SU-DHL-6 (cell line): ENCODE measurements around the gene USO1.

Experiments
- CTCF ChIP-seq: fragments of 200-600 bp; sonication (generic); IDR thresholded peaks from one replicate; pipeline ENCODE4 v1.5.1; 2017; ENCODE audit warnings: antibody characterized with exemption, mild to moderate bottlenecking, low read length, moderate library complexity; ENCODE audit not compliant: insufficient read depth, poor library complexity, severe bottlenecking
- EZH2phosphoT487 ChIP-seq: fragments of 200-600 bp; sonication (generic), shearing (Covaris generic); conservative IDR thresholded peaks from 2 replicates; pipeline ENCODE4 v1.6.1; 2018; ENCODE audit warnings: mild to moderate bottlenecking, antibody characterized with exemption, low read length, moderate library complexity, mixed read lengths

- no peak for TF ChIP-seq CTCF
- no peak for TF ChIP-seq EZH2phosphoT487
Observed at GRCh38 chr4:75705198-75705977, 19.0 kb upstream of the USO1 start.
